Activated CD8-positive, alpha-beta T cell treated with anti-CD3 and anti-CD28 coated beads for 36 hours (primary cell): ENCODE data around the gene HSBP1L1. TPM values are rescaled to one million over a fixed set of nuclear protein-coding genes. Genes with fewer than 3 reads are reported as not detected.

Experiments used
- ATAC-seq: fragments of 200-7000 bp; cut with Tn5 transposase; one replicate; pipeline ENCODE4 v1.10.0; 2021; ENCODE audit warnings: mild to moderate bottlenecking, moderate library complexity
- CTCF ChIA-PET: fragments of 350-600 bp; sonication (Branson Sonifier 250); formaldehyde crosslinking; loops from one replicate; lab custom pipeline; 2021; ENCODE audit warnings: antibody characterized with exemption; lab: Charles Lee
- POLR2A ChIA-PET: fragments of 350-600 bp; sonication (Branson Sonifier 250); formaldehyde crosslinking; loops from one replicate; lab custom pipeline; 2021; ENCODE audit warnings: antibody characterized with exemption; lab: Charles Lee
- DNase-seq: peaks from one replicate; pipeline ENCODE4 v3.0.0-alpha.2; 2020
- H3K27ac Mint-ChIP-seq: one replicate; pipeline ENCODE4 v1.8.0; 2021; ENCODE audit warnings: mild to moderate bottlenecking, mixed read lengths
- H3K27me3 Mint-ChIP-seq: one replicate; pipeline ENCODE4 v1.8.0; 2021; ENCODE audit warnings: mixed read lengths
- H3K36me3 Mint-ChIP-seq: one replicate; pipeline ENCODE4 v1.8.0; 2021; ENCODE audit warnings: low read depth, mixed read lengths
- H3K4me1 Mint-ChIP-seq: one replicate; pipeline ENCODE4 v1.8.0; 2021; ENCODE audit warnings: low read depth, mixed read lengths
- H3K4me3 Mint-ChIP-seq: one replicate; pipeline ENCODE4 v1.8.0; 2021; ENCODE audit warnings: mild to moderate bottlenecking, moderate library complexity, mixed read lengths
- H3K9me3 Mint-ChIP-seq: one replicate; pipeline ENCODE4 v1.8.0; 2021; ENCODE audit warnings: mixed read lengths
- CTCF ChIP-seq: fragments of 200-600 bp; IDR thresholded peaks from one replicate; pipeline ENCODE4 v1.8.0; 2022; ENCODE audit warnings: antibody characterized with exemption, mild to moderate bottlenecking
- intact Hi-C: fragments of 100-400 bp; cut with micrococcal nuclease; formaldehyde crosslinking; loops from one replicate; pipeline ENCODE4 v1.10.0; 2022
- total RNA-seq, 2 experiments: library from RNA; stranded (reverse); gene quantifications; one replicate each; pipeline ENCODE4 v1.2.3, GENCODE V29; 2021

Gene HSBP1L1
- total RNA-seq, 2 experiments from 2014 or later = 5.1 TPM

GRCh38 chr18:79938196-79938595, 26.2 kb upstream of the HSBP1L1 start:
- Mint-ChIP-seq H3K27me3 (no peaks in the 10 kb centered on the region), H3K36me3 (peaks cover 80% of the 10 kb centered on the region), H3K9me3 (peaks cover 20% of the 10 kb centered on the region), H3K27ac (no peak overlapping the region), H3K4me3 (no peak overlapping the region), H3K4me1 (peaks cover 6% of the 10 kb centered on the region)
- intact Hi-C loops = no loop called here
- ChIA-PET CTCF (no interaction called here), POLR2A (no interaction called here)
- ATAC-seq (no peak), DNase-seq (no peak)
- TF ChIP-seq CTCF = no peak

DNA sequence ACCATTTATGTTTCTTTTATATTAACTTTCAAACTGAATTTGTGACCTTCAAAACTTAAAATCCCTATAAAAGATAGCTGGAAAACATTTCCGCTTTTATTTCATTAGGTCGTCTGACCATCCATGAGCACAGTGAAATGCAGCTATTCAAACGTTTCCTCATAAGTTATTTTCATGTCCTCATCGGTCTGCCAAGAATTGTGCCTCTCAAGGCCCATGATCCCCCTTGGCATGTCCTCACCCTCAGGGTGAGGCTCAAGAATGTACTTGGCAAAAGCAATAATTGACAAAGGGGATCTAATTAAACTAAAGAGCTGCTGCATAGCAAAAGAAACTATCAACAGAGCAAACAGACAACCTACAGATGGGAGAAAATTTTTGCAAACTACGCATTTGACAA, 25.3 kb upstream of the HSBP1L1 start:
- CTCF ChIA-PET = no interaction called here

DNA sequence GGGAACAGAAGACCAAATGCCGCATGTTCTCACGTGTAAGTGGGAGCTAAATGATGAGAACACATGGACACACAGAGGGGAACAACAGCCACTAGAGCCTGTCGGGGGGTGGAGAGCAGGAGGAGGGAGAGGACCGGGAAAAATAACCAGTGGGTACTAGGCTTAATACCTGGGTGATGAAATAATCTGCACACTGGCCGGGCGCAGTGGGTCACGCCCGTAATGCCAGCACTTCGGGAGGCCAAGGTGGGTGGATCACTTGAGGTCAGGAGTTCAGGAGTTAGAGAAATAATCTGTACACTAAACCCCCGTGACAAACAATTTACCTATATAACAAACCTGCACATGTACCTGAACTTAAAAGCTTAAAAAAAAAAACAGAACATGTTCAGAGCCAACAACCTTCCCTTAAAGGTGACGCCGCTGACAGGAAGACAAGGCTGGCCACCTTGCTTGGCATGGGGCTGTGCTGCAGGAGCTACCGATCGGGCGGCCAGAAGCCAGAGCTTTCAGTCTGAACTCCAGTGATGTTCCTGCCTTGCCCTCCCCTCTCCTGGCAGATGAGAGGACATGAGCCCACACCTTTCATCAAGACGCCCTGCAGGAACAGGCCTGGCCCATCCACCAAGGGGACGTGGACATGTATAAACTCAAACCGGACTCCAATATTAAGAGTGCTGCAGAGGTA, 24.2 kb upstream of the HSBP1L1 start:
- ATAC-seq (no peak), DNase-seq (no peak)
- H3K36me3 Mint-ChIP-seq = peaks cover 60% of the 10 kb centered on the region
- H3K4me1 Mint-ChIP-seq = peaks cover 21% of the 10 kb centered on the region
- TF ChIP-seq CTCF = no peak
- H3K4me3 Mint-ChIP-seq = no peak overlapping the region
- POLR2A ChIA-PET = no interaction called here
- H3K27ac Mint-ChIP-seq = no peak overlapping the region
- CTCF ChIA-PET = no interaction called here
- H3K9me3 Mint-ChIP-seq = peaks cover 8% of the 10 kb centered on the region
- H3K27me3 Mint-ChIP-seq = no peaks in the 10 kb centered on the region
- intact Hi-C loops = loop anchor here (10.0 kb wide), 1 partner anchor 255 kb away; no protein-coding TSS in a partner anchor

More for the DNA sequence above, 25.3 kb upstream of the HSBP1L1 start:
- peaks cover 72% of the 10 kb centered on the region for H3K36me3 Mint-ChIP-seq
- H3K9me3 Mint-ChIP-seq = peaks cover 14% of the 10 kb centered on the region
- H3K4me1 Mint-ChIP-seq = peaks cover 9% of the 10 kb centered on the region
- H3K4me3 Mint-ChIP-seq = no peak overlapping the region
- ATAC-seq (no peak), DNase-seq (no peak)
- H3K27ac Mint-ChIP-seq = no peak overlapping the region
- no peaks in the 10 kb centered on the region for H3K27me3 Mint-ChIP-seq
- POLR2A ChIA-PET = no interaction called here
- TF ChIP-seq CTCF = no peak
- intact Hi-C loops = no loop called here

DNA sequence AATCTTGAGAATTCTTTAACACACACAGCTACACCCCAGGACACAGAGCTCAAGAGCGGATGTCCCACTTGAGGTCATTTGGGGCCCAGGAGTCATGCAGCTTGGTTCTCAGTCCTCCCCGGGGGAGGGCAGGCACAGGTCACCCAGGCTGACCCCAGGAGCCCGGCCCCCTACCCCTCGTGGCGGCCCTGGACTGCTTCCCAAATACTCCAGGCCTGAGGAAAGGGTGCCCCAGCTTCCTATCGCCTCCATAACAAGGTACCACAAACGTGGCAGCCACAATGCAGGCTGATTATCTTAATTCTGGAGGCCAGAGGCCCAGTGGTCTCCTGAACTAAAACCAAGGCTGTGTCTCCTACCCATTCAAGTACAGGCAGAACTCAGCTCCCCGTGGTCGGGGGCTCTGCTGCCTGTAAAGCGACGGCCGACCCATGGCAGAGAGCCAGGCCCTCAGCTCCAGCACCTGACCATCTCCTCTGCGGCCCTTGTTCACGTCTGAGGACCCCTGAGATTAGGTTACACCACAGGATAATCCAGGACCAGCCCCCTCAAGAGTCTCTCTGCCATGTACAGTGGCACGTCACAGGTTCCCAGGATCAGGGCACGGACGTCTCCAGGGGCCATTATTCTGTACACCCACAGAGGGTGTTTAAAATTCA, 23.5 kb upstream of the HSBP1L1 start:
- CTCF ChIA-PET = no interaction called here
- DNase-seq (no peak), ATAC-seq (no peak)
- TF ChIP-seq CTCF = no peak
- Mint-ChIP-seq H3K27ac (no peak overlapping the region), H3K9me3 (peaks cover 5% of the 10 kb centered on the region), H3K36me3 (peaks cover 53% of the 10 kb centered on the region), H3K4me1 (peaks cover 26% of the 10 kb centered on the region), H3K27me3 (no peaks in the 10 kb centered on the region), H3K4me3 (no peak overlapping the region)
- POLR2A ChIA-PET = interaction anchor here (1.1 kb wide), 1 partner anchor 46 kb away, joined by 3 read pairs; no protein-coding TSS in a partner anchor
- intact Hi-C loops = loop anchor here (10.0 kb wide), 1 partner anchor 256 kb away; no protein-coding TSS in a partner anchor
